WTC11 (cell line): ENCODE results near the gene TTC1.

Experiments used
- ATF1 ChIP-seq: sonication (generic); formaldehyde crosslinking; IDR thresholded peaks from 2 replicates; pipeline ENCODE4 v1.8.1; 2023; ENCODE audit warnings: mild to moderate bottlenecking, moderate library complexity, missing genetic modification reagents
- ELF4 ChIP-seq: sonication (generic); formaldehyde crosslinking; IDR thresholded peaks from 2 replicates; pipeline ENCODE4 v1.8.1; 2022; ENCODE audit warnings: low read depth, mild to moderate bottlenecking, moderate library complexity, missing genetic modification reagents
- ZNF121 ChIP-seq: sonication (generic); formaldehyde crosslinking; IDR thresholded peaks from 2 replicates; pipeline ENCODE4 v1.8.0; 2023; ENCODE audit warnings: missing genetic modification reagents

GRCh38 chr5:160079753-160080152 lies 70.8 kb downstream of the TTC1 start:
- TF ChIP-seq ELF4 (CRISPR knock-in tag), result no peak
- no peak for TF ChIP-seq ATF1
- TF ChIP-seq ZNF121 (CRISPR knock-in tag), result no peak
